C4-2B (cell line): ENCODE measurements around the gene IQSEC1.

Experiments used
- H3K27ac ChIP-seq: fragments of 450-650 bp; 2 replicates; pipeline ENCODE4 v1.5.1; 2017
- ZFX ChIP-seq: fragments of 450-650 bp; IDR thresholded peaks from 2 replicates; pipeline ENCODE4 v1.6.1; 2017
- TF ChIP-seq, protein P1 (sequence below): fragments of 450-650 bp; conservative IDR thresholded peaks from 2 replicates; pipeline ENCODE4 v1.5.1; 2017; ENCODE audit warnings: mild to moderate bottlenecking

The IQSEC1 gene

DNA sequence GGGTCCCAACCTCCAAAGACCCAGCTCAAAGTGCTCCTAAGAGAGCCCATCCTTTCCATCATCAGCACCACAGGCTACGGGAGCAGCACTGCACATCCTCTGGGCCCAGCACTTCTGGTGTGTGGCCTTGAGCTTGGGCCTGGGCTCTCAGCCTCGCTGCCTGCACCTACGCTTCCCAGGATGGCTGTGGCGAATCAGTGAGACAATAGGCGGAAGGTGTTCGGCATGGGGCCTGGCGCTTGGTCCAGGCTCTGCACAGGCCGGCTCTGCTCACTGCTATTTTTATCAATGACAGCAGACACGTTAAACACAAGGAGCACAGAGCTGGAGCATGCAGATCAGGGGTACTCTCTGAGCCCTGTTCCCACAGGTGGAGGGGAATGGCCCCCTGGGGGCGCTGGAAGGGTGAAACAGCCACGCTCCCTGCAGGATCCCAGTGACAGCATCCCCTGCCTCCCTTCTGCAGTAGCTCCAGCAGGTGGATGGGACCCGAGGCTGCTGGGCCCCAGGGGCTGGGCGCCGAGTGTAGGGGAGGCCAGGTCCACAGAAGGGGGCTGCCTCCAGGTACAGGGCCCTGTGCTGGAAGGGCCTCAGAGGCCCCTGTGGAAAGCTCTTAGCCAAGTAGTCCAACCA is 141.8 kb downstream of the IQSEC1 start:
- TF ChIP-seq, protein P1, sequence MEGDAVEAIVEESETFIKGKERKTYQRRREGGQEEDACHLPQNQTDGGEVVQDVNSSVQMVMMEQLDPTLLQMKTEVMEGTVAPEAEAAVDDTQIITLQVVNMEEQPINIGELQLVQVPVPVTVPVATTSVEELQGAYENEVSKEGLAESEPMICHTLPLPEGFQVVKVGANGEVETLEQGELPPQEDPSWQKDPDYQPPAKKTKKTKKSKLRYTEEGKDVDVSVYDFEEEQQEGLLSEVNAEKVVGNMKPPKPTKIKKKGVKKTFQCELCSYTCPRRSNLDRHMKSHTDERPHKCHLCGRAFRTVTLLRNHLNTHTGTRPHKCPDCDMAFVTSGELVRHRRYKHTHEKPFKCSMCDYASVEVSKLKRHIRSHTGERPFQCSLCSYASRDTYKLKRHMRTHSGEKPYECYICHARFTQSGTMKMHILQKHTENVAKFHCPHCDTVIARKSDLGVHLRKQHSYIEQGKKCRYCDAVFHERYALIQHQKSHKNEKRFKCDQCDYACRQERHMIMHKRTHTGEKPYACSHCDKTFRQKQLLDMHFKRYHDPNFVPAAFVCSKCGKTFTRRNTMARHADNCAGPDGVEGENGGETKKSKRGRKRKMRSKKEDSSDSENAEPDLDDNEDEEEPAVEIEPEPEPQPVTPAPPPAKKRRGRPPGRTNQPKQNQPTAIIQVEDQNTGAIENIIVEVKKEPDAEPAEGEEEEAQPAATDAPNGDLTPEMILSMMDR, result no peak
- no peak for TF ChIP-seq ZFX
- no peak overlapping the region for H3K27ac ChIP-seq

DNA sequence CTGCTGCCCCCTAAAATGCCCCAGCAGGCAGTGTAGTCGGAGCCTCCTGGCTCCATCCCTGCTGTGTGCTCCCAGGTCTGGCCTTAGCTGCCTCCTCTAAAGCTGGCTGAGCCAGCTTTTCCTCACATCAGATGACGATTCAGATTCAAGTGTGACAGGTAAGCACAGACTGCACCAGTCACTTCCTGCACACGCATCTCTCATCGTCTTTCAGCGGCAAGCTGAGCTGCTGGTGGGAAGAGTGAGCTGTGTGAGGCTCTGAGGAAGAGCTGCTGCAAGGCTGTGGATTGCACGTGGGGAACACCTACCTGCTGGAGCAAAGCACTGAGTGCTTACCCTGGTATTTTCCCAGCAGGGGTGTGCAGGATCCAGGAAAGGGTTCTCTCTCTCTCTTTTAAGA is 143.4 kb downstream of the IQSEC1 start:
- TF ChIP-seq, protein P1, result no peak
- TF ChIP-seq ZFX, result no peak
- H3K27ac ChIP-seq, result no peak overlapping the region

DNA sequence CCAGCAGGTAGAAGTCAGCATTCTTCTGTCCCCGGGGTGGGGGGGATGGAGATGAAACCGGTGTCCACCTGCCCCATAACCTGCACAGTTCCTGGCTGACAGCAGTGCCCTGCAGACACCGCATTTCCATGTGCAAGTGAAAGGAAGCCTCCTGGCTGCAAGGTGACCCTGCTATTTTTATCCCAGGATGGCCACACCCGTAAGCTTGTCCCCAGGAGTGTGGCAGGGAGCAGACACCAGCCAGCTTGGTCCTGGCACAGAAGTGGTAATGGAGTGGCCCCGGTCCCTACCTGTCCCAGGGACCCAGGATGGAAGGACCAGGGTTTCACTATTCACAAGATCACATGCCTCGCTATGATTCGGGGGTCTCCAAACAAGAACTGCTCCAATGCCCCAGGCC is 146.6 kb downstream of the IQSEC1 start:
- H3K27ac ChIP-seq, result no peak overlapping the region
- TF ChIP-seq ZFX, result no peak
- TF ChIP-seq, protein P1, result no peak

DNA sequence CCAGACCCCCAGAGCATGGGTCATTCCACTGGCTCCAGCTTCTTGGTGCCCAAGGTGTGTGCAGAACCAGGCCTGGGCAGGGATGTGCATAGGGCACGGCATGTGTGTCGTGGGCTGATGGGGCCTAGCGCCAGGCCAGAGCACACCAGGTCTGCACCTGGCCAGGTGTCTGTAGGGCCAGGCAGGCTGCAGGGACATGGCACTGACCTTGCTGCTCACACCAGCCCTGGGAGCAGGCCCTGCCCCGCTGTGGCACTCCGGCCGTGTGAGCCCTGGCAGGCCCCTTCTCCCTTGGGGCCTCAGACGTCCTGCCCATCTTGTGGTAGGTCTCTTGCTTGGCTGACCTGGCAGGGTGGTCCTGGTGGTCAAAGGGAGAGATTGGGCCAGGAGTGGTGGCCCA is 147.6 kb downstream of the IQSEC1 start:
- no peak for TF ChIP-seq ZFX
- TF ChIP-seq, protein P1, result no peak
- no peak overlapping the region for H3K27ac ChIP-seq

- TF ChIP-seq ZFX, result no peak
- TF ChIP-seq, protein P1, result no peak
- H3K27ac ChIP-seq, result no peak overlapping the region
Measured at GRCh38 chr3:12924437-12924836, 148.8 kb downstream of the IQSEC1 start.

DNA sequence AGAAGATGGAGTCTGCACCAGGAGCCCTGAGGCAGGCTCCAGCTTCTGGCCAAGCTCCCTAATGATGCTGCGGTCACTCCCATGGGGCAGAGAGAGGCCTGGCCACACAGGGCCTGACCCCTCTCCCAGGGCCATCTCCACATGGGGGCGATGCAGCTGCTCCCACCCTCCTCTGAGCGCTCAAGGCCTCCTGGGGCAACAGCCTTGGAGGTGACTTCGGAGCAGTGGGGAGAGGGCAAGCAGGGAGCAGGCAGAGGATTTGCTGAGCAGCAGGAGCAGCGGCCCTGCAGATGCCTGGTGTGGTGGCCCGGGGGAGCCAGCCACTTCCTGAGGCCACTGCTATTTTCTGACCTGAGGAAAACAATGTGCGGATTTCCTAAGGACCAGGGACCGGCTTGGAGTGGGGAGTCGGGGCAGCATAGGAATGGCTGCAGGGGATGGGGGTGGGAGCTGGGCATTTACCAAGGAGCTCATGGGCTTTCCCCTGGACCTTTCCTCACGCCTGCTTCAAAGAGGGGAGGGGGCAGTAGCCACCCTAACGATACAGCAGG is 150.3 kb downstream of the IQSEC1 start:
- H3K27ac ChIP-seq, result no peak overlapping the region
- TF ChIP-seq, protein P1, result no peak
- no peak for TF ChIP-seq ZFX

- no peak for TF ChIP-seq ZFX
- TF ChIP-seq, protein P1, result no peak
- no peak overlapping the region for H3K27ac ChIP-seq
Measured at GRCh38 chr3:12922306-12922705, 150.9 kb downstream of the IQSEC1 start.
